DND-41 (cell line): ENCODE measurements around the gene GPC6.
"Not testable (repeated sequence)": the region's sequence is repeated elsewhere in the genome, so short reads cannot be mapped to it uniquely, and the experiment has no call there.

ENCODE experiments used
- EZH2 ChIP-seq: IDR thresholded peaks from 3 replicates; pipeline ENCODE4 v1.6.1; 2012; ENCODE audit warnings: borderline replicate concordance, low read depth, mild to moderate bottlenecking, moderate library complexity, low read length, inconsistent platforms; ENCODE audit not compliant: severe bottlenecking
- TF ChIP-seq, protein P1 (sequence below): IDR thresholded peaks from 2 replicates; pipeline ENCODE4 v1.5.1; 2012; ENCODE audit warnings: borderline replicate concordance, low read length, moderate library complexity, mild to moderate bottlenecking; ENCODE audit not compliant: poor library complexity, severe bottlenecking; ENCODE audit errors: extremely low read depth

DNA sequence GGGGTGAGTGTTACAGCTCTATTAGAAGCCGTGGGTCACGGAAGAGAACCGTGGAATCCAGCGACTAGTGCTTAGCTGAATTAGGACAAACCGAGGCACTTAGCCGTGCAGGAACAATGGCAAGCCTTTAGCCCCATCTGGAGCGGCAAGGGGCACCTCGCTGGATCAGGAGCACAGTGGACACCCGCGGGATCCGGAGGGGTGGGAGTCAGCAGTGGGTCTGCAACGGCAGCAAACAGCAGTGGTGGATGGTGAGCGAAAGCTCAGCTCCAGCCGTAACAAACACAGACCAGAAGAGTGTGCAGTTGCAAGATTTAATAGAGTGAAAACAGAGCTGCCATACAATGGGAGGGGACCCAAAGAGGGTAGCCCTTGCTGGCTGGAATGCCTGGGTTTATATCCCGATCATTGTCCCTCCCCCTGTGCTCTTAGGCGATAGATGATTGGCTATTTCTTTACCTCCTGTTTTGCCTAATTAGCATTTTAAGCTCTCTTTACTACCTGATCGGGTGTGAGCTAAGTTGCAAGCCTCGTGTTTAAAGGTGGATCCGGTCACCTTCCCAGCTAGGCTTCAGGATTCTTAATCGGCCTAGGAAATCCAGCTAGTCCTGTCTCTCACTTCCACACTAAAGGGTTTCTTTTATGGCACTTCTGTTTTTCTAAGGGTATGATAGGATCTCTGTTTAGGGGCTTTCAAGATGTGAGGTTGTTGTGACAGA, 1076.4 kb downstream of the GPC6 start:
- not testable (repeated sequence) for TF ChIP-seq EZH2
- TF ChIP-seq, protein P1, sequence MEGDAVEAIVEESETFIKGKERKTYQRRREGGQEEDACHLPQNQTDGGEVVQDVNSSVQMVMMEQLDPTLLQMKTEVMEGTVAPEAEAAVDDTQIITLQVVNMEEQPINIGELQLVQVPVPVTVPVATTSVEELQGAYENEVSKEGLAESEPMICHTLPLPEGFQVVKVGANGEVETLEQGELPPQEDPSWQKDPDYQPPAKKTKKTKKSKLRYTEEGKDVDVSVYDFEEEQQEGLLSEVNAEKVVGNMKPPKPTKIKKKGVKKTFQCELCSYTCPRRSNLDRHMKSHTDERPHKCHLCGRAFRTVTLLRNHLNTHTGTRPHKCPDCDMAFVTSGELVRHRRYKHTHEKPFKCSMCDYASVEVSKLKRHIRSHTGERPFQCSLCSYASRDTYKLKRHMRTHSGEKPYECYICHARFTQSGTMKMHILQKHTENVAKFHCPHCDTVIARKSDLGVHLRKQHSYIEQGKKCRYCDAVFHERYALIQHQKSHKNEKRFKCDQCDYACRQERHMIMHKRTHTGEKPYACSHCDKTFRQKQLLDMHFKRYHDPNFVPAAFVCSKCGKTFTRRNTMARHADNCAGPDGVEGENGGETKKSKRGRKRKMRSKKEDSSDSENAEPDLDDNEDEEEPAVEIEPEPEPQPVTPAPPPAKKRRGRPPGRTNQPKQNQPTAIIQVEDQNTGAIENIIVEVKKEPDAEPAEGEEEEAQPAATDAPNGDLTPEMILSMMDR: not testable (repeated sequence)
